ENCODE measurements around the gene IRX4.

Gene IRX4

GRCh38 chr5:1834022-1834551 is 48.6 kb downstream of the IRX4 start:
- no peak for DNase-seq

- no peak for DNase-seq
Observed at GRCh38 chr5:1833264-1834021, 49.3 kb downstream of the IRX4 start.

GRCh38 chr5:1832511-1833250 is 50.0 kb downstream of the IRX4 start:
- no peak for DNase-seq

- DNase-seq, result no peak
Observed at GRCh38 chr5:1831677-1832313, 50.9 kb downstream of the IRX4 start.

GRCh38 chr5:1831257-1831656 is 51.5 kb downstream of the IRX4 start:
- no peak for DNase-seq

- no peak for DNase-seq
Observed at GRCh38 chr5:1830571-1831228, 52.0 kb downstream of the IRX4 start.

GRCh38 chr5:1827886-1828397 is 54.8 kb downstream of the IRX4 start:
- no peak for DNase-seq
